Skin epidermis (tissue), 12 donors: ENCODE results near the gene RNF183.
"Not testable (repeated sequence)": the region's sequence is repeated elsewhere in the genome, so short reads cannot be mapped to it uniquely, and the experiment has no call there.

Experiments used
- H3K27ac ChIP-seq, 21 experiments: fragments of 200-600 bp; sonication (generic) in 11 of 21; one replicate each; pipeline ENCODE4 v1.5.0; 2020; ENCODE audit warnings: mild to moderate bottlenecking in 3 of 21, inconsistent platforms in 2 of 21, moderate library complexity in 2 of 21
- H3K4me3 ChIP-seq, 7 experiments: fragments of 200-600 bp; sonication (generic) in 2 of 7; one replicate each; pipeline ENCODE4 v1.5.0; 2020; ENCODE audit warnings: inconsistent platforms in 2 of 7, mild to moderate bottlenecking in 2 of 7, moderate library complexity in 1 of 7

The RNF183 gene

GRCh38 chr9:113281356-113281755 is 21.8 kb downstream of the RNF183 start:
- no peak overlapping the region for H3K27ac ChIP-seq
- no peak overlapping the region for H3K4me3 ChIP-seq

GRCh38 chr9:113278840-113279239 is 24.3 kb downstream of the RNF183 start:
- no peak overlapping the region for H3K27ac ChIP-seq
- no peak overlapping the region for H3K4me3 ChIP-seq

GRCh38 chr9:113275157-113276131 is 27.7 kb downstream of the RNF183 start, which contains the start of the genes CDC26 and PRPF4:
CDC26 (minus strand) TSS chr9:113275572; CDS start chr9:113272507, 3,065 bp downstream.
PRPF4 (plus strand) TSS chr9:113275658; CDS start chr9:113275744, 86 bp downstream.
- Histone ChIP-seq H3K27ac (peak within 1 kb of the TSS; percentile 81 to 99 (median 94)), H3K4me3 (peak within 1 kb of the TSS; percentile 65 to 78 (median 72))

- Histone ChIP-seq H3K4me3 (peak overlapping the region; percentile 65 to 78 (median 72)), H3K27ac (peak overlapping the region; percentile 54 to 99 (median 94))
These were observed 28.6 kb downstream of the RNF183 start for GRCh38 chr9:113274474-113275156.

- H3K27ac ChIP-seq: no peak overlapping the region
- H3K4me3 ChIP-seq: no peak overlapping the region
These were observed 33.3 kb downstream of the RNF183 start for GRCh38 chr9:113269871-113270270.

- no peak overlapping the region for H3K27ac ChIP-seq
- no peak overlapping the region for H3K4me3 ChIP-seq
These were observed 33.8 kb downstream of the RNF183 start for GRCh38 chr9:113269355-113269754.

- Histone ChIP-seq H3K4me3 (no peak overlapping the region), H3K27ac (no peak overlapping the region)
These were observed 35.1 kb downstream of the RNF183 start for GRCh38 chr9:113267911-113268566.

- H3K27ac ChIP-seq: no peak overlapping the region
- no peak overlapping the region for H3K4me3 ChIP-seq
These were observed 37.0 kb downstream of the RNF183 start for GRCh38 chr9:113266174-113266573.

- Histone ChIP-seq H3K4me3 (no peak overlapping the region), H3K27ac (no peak overlapping the region)
These were observed 41.1 kb downstream of the RNF183 start for GRCh38 chr9:113261917-113262671.

- no peak overlapping the region for H3K27ac ChIP-seq
- H3K4me3 ChIP-seq: no peak overlapping the region
These were observed 44.9 kb downstream of the RNF183 start for GRCh38 chr9:113258282-113258681.

- no peak overlapping the region for H3K4me3 ChIP-seq
- no peak overlapping the region for H3K27ac ChIP-seq
These were observed 45.3 kb downstream of the RNF183 start for GRCh38 chr9:113257863-113258262.

- H3K27ac ChIP-seq: no peak overlapping the region
- no peak overlapping the region for H3K4me3 ChIP-seq
These were observed 47.7 kb downstream of the RNF183 start for GRCh38 chr9:113255438-113255837.

- Histone ChIP-seq H3K4me3 (no peak overlapping the region), H3K27ac (no peak overlapping the region)
These were observed 48.2 kb downstream of the RNF183 start for GRCh38 chr9:113254991-113255390.

- Histone ChIP-seq H3K27ac (no peak overlapping the region), H3K4me3 (no peak overlapping the region)
These were observed 52.4 kb downstream of the RNF183 start for GRCh38 chr9:113250807-113251206.

- not testable (repeated sequence) for H3K4me3 ChIP-seq, H3K27ac ChIP-seq
These were observed 53.5 kb downstream of the RNF183 start for GRCh38 chr9:113249661-113250060.

- Histone ChIP-seq H3K27ac (peak overlapping the region in 1 of 21 experiments; percentile 4), H3K4me3 (no peak overlapping the region)
These were observed 55.5 kb downstream of the RNF183 start for GRCh38 chr9:113247640-113248039.
